DOHH2 (cell line): Measurements from ENCODE around the gene ERN1.

Source experiments
- CTCF ChIP-seq: fragments of 200-600 bp; sonication (generic); IDR thresholded peaks from one replicate; pipeline ENCODE4 v1.5.1; 2014; ENCODE audit warnings: antibody characterized with exemption, mild to moderate bottlenecking, low read depth, low read length; ENCODE audit not compliant: poor library complexity, severe bottlenecking
- EZH2phosphoT487 ChIP-seq: fragments of 200-600 bp; sonication (generic); IDR thresholded peaks from 2 replicates; pipeline ENCODE4 v1.6.1; 2017; ENCODE audit warnings: borderline replicate concordance, mild to moderate bottlenecking, antibody characterized with exemption, low read length, moderate library complexity, mixed read lengths

- TF ChIP-seq CTCF, result no peak
- no peak for TF ChIP-seq EZH2phosphoT487
Observed at GRCh38 chr17:64032081-64032480, 97.9 kb downstream of the ERN1 start.
